Measurements from ENCODE around the gene HSD17B4. TPM values are rescaled to one million over a fixed set of nuclear protein-coding genes. Genes with fewer than 3 reads are reported as not detected.
A peak's percentile ranks its signal among the peaks of the same experiment; 100 is the strongest.

Gene HSD17B4
- total and polyA plus RNA-seq, 9 of the 15 experiments (the other 6 are each of a cell fraction or from before 2014, with no cell fraction given): 50.6 to 187 (median 94.6) TPM

DNA sequence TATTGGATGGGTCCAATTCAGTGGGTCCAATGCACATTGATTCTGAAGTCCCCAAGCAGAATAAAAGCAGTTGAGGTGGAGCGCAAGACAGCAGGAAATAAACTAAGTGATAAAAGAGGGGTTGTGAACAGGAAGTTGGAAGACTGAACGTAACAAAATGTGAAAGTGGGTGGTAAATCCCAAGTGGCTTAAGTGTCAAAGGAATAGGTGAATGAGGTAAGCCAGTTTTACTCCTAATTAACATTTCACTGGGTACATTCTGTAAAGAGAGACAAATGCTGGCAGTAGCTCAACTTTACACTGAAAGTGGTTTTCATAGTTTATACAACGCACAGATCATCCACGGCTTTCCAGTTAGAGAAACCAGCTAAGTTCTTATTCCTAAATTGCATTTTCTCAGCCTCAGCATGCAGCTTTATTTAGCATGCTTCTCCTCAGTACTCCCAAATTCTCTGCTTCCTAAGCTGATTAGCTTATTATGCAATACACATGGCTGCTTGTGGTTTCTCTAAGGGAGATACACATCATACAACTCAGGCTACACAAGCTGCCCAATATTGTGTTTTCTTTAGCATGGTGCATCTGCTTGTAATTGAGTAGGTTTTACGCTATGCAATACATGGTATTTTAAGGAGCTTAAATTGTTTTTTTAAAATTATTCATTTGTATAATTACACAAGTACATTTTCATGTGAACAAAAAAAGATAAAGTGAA is 34.2 kb upstream of the HSD17B4 start (continued):
- TF ChIP-seq, protein P1, sequence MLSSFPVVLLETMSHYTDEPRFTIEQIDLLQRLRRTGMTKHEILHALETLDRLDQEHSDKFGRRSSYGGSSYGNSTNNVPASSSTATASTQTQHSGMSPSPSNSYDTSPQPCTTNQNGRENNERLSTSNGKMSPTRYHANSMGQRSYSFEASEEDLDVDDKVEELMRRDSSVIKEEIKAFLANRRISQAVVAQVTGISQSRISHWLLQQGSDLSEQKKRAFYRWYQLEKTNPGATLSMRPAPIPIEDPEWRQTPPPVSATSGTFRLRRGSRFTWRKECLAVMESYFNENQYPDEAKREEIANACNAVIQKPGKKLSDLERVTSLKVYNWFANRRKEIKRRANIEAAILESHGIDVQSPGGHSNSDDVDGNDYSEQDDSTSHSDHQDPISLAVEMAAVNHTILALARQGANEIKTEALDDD (IDR thresholded peaks at IDR 0.05): peak; percentile 61
- TF ChIP-seq, protein P2, sequence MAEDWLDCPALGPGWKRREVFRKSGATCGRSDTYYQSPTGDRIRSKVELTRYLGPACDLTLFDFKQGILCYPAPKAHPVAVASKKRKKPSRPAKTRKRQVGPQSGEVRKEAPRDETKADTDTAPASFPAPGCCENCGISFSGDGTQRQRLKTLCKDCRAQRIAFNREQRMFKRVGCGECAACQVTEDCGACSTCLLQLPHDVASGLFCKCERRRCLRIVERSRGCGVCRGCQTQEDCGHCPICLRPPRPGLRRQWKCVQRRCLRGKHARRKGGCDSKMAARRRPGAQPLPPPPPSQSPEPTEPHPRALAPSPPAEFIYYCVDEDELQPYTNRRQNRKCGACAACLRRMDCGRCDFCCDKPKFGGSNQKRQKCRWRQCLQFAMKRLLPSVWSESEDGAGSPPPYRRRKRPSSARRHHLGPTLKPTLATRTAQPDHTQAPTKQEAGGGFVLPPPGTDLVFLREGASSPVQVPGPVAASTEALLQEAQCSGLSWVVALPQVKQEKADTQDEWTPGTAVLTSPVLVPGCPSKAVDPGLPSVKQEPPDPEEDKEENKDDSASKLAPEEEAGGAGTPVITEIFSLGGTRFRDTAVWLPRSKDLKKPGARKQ (CRISPR knock-in tag; IDR thresholded peaks at IDR 0.05): no peak
- TF ChIP-seq ZNF717 (CRISPR knock-in tag; IDR thresholded peaks at IDR 0.05) (no peak), ZNF3 (CRISPR knock-in tag; IDR thresholded peaks at IDR 0.05) (no peak), SETDB1 (IDR thresholded peaks at IDR 0.05; ENCODE audit: low read length) (no peak), FUS (optimal IDR thresholded peaks at IDR 0.05; ENCODE audit: low read depth, low read length) (no peak), BRCA1 (IDR thresholded peaks at IDR 0.05) (no peak), BRCA1 (CRISPR knock-in tag; IDR thresholded peaks at IDR 0.05) (no peak), ZKSCAN1 (IDR thresholded peaks at IDR 0.05; ENCODE audit: low read depth, low read length) (no peak), DPF2 (IDR thresholded peaks at IDR 0.05) (peak; percentile 68), SIRT6 (IDR thresholded peaks at IDR 0.05; ENCODE audit: low read depth, low read length) (no peak), KLF13 (tag; IDR thresholded peaks at IDR 0.05; ENCODE audit: borderline replicate concordance, low read depth) (no peak), TBP (optimal IDR thresholded peaks at IDR 0.05; ENCODE audit: low read depth, low read length) (peak; percentile 89)
- TF ChIP-seq, protein P3, sequence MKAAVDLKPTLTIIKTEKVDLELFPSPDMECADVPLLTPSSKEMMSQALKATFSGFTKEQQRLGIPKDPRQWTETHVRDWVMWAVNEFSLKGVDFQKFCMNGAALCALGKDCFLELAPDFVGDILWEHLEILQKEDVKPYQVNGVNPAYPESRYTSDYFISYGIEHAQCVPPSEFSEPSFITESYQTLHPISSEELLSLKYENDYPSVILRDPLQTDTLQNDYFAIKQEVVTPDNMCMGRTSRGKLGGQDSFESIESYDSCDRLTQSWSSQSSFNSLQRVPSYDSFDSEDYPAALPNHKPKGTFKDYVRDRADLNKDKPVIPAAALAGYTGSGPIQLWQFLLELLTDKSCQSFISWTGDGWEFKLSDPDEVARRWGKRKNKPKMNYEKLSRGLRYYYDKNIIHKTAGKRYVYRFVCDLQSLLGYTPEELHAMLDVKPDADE (conservative IDR thresholded peaks at IDR 0.05; ENCODE audit: control insufficient read depth, low read depth, low read length): no peak
